HFF-Myc (cell line): ENCODE results near the gene MTF2.

Source experiments
- DNase-seq: peaks from one replicate; pipeline ENCODE4 v3.0.0-alpha.2; 2011; ENCODE audit warnings: low read depth; ENCODE audit errors: extremely low read depth
- H3K4me3 ChIP-seq: replicated peaks from 2 replicates; pipeline ENCODE4 v1.5.1; 2011; ENCODE audit warnings: low read depth, mild to moderate bottlenecking, control low read depth, low read length
- TF ChIP-seq, protein P1 (sequence below): IDR thresholded peaks from 2 replicates; pipeline ENCODE4 v1.5.1; 2012; ENCODE audit warnings: mild to moderate bottlenecking, low read depth, low read length, control low read depth; ENCODE audit errors: missing control alignments

The MTF2 gene

DNA sequence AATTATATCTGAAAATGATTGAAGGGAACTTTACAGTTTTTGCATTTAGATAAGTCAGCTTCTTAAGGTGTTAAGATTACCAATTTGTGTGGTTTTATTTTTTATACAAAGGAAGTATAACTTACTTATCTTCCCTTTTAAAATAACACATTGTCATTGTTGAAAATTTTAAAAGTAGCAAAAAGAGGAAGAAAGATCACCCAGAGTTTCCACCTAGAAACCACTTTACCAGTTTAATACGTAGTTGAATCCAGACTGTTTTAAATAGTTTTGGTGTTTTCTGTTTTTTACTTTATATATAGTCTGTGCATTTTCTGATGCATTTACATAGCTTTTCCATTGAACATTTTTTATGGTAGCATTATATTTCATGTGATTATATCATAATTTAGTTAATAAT lies 107.6 kb downstream of the MTF2 start:
- TF ChIP-seq, protein P1, sequence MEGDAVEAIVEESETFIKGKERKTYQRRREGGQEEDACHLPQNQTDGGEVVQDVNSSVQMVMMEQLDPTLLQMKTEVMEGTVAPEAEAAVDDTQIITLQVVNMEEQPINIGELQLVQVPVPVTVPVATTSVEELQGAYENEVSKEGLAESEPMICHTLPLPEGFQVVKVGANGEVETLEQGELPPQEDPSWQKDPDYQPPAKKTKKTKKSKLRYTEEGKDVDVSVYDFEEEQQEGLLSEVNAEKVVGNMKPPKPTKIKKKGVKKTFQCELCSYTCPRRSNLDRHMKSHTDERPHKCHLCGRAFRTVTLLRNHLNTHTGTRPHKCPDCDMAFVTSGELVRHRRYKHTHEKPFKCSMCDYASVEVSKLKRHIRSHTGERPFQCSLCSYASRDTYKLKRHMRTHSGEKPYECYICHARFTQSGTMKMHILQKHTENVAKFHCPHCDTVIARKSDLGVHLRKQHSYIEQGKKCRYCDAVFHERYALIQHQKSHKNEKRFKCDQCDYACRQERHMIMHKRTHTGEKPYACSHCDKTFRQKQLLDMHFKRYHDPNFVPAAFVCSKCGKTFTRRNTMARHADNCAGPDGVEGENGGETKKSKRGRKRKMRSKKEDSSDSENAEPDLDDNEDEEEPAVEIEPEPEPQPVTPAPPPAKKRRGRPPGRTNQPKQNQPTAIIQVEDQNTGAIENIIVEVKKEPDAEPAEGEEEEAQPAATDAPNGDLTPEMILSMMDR, result no peak
- DNase-seq, result no peak
- H3K4me3 ChIP-seq, result no peak overlapping the region
